Activated CD8-positive, alpha-beta memory T cell treated with anti-CD3 and anti-CD28 coated beads, Interleukin-2, amount 50 U/mL, for 1 hour (primary cell): ENCODE measurements around the gene KIF6.

Source experiments
- DNase-seq: peaks from one replicate; pipeline ENCODE4 v3.0.0-alpha.2; 2020; ENCODE audit errors: extremely low read depth

The KIF6 gene

DNA sequence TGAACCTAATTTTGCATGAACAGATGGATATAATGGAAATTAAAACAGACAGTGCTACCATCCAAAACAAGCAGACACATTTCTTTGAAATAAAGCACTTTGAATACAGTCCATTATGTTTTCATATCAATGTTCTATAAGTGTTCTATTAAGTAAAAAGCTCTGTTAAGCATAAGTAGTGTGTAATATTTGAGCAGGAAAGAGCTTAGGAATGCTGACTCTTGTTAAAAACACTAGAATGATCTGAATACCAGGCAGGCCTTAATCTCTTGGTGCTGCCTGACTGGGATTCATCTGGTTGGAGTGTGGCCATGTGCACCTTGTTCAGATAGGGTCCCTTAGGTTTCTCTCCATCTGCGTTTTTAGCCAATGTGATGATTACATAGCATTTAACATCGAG lies 130.9 kb downstream of the KIF6 start:
- DNase-seq, result no peak

DNA sequence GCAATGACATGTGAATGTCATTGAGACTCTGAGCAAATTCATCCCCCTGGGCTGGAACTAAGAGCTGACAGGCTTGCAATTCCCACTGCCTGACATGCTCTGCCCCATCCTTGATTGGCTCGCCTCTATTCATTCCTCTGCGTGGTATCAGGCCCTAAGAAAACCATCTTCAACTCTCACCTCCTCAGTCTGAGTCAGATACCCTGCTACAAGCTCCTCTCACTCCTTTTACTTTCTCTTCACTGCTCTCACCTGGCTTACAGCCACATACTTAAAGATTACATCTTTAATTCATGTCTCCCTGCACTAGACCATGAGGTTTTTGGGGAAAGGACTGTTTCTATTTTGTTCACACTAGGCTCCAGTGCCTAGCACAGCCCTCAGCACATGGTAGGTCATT lies 131.6 kb downstream of the KIF6 start:
- DNase-seq, result no peak

DNA sequence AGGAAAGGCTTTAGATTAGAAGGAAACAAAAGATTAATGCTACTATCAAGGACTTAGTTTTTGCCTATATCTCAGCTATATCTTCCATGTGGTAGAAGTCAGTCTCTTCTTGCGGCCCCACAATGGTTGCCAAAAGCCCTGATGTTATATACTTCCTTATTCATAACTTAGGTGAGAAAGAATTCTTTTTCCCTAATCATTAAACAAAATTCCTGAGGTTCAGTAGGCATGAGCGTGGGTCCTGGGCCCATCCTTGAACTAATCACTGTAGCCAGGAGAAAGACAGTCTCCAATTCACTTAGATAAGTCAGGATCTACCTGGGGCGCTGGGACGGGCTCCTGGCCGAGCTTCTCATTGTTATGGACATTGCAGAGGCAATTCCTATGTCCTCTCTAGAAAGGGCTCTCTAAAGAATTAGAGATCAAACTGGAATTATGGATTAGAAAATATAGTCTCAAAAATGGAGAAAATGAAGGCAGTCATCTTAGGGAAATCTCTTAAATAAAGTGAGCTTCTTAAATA lies 134.3 kb downstream of the KIF6 start:
- no peak for DNase-seq

DNA sequence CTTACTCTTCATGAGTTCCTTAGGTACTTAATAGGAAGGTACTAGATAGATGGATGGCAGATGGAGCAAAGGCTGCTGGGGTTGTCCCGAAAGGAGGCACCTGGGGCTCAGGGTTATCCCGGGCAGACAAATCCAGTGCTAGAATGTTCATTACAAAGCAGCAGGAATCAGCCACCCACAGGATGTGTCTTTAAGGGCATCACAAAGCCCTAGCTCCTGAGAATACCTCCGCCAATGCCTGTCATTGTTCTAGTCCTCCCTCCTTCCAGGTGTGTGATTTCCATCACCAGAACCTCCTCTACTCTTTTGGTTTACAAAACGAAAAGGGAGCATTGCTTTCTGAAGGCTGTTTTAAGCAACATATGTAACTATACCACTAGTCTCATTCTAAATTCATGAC lies 138.1 kb downstream of the KIF6 start:
- no peak for DNase-seq

DNA sequence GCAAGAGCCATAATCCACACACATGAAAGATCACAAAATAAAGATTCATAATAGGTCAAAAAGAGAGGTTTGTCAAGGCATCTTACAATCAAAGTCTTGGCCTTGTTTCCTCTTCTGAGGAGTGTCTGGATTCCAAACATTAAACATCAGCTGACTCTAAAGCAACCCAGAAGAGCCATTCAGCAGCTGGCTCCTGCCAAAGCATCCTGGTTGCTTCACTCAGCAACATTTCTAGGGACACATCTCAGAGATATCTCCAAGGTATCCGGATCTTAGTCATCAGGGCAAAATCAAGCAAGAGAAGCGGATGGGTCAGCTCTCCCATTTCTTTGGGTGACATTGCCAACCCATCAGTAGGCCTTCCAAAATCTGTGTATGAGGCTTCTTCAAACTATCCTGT lies 139.6 kb downstream of the KIF6 start:
- DNase-seq, result no peak

DNA sequence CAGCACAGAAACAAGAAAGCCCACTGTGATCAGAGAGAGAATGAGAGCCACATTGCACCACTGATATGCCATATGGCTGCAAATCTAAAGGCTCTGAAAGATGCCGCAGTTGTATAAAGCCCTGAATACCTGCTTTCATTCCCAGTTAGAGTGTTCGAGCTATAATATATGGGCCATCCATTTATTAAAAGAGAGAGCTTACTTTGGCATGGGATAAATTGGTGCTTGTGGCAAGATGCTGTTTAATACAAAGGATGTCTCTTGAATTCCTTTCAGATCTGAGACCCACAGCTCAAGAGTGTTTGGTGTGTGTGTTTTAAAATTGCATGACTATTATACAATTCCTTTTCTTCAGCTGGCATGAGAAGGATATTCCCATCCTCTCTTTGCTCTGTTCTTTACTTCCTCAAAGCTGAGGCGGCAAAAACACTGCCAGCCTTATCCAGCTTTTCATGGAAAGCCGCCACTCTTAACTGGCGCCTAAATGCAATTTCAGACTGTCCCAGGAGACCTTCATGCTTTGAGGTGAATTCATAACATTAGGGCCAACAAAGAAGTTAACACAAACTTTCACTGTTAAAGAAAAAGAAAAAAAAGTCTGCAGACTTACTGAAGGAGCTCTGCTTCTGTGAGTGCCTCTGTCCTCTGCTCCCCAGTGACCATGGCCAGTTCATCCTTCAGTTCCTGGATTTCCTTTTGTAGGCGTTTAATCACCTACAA lies 147.6 kb downstream of the KIF6 start:
- no peak for DNase-seq

DNA sequence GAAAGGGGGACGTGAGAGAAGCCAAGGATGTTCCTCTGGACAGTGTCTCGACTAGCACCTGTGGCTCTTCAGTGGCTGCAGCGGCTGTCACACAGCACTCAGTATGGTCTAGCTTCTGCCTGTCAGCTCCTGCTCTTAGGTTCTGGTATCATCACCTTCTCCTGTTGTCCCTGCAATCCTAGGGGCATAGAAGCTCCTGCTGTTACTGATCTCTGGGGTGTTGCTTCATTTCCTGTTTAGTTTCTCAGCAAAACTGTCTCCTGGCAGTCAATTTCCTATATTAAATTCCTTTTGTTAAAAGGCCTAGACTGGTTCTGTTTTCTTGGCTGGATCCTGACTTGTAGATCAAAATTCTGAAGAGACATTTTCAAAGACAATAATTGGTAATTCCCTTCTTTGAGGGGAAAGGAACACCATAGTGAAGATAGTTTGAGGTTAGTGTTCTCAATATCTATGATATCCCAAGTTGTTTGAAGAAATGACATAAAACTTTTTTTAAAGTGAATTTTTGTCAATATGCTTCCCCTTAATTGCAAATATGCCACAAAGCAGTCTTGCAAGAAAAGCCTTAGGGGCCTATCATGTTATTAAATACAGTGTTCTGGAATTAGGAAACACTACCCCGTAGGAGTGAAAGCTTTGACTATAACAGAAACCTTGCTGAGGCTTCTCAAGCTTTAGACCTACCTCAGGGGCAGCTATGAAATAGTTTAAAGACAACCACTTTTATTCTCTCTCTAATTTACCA lies 148.5 kb downstream of the KIF6 start:
- DNase-seq, result no peak

DNA sequence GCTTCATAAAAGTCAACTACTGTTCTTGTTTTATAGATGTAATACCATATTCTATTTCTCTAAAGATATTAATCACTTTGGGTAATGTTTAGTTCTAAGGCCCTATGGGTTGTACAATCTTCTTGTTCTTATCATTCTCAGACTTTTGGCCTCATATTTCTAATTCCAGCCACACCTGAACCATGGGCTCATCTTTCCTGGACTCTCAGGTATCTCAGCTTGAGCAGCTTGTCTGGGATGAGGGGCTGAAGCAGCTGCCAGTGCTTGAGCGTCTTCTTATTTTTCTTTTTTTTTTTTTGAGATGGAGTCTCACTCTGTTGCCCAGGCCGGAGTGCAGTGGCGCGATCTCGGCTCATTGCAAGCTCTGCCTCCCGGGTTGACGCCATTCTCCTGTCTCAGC lies 150.2 kb downstream of the KIF6 start:
- DNase-seq, result no peak

DNA sequence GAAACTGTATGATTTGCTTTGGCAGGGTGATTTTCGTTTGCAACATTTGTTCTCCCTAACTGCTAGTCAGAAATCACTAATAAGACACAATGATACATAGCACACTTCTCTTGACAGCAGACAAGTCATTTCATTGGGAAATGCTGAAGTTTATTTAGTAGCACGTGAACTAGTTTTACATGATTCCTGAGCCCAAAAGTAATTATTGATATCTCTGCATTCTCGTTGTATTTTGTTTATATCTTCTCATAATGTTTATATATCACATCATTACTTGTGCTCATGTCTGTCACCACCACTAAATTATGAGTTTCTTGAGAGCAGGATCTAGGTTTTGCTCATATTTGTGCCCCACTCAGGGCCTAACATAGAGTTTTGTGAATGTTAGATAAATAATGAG lies 151.7 kb downstream of the KIF6 start:
- no peak for DNase-seq

DNA sequence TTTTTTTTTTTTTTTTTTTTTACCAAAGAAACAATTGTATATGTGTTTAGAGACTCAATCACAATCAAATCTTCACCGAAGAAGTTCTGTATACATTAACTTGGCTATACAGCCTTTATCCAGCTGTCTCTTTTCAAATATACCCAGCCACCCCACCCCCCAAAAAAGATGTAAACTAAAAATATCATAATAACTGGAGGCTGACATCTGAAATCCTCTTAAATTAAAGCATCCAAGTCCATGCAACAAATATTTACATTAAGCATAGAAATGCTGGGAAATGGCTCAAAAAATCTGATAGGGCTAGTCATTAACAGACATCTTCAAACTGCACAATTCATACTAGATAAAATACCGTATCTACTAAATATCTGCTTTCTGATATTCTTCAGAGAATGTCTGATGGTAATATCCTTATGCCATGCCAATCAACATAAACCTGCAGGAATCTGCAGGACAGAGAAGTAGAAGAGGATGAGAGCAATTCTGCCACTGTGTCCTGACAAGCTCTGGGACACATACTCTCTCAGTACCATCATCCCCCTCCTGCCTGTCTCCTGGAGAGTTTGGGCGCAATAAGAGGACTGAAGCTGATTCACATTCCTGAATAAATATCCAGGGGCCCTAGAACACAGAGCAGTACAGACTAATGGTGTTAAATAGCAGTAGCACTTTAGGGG lies 152.4 kb downstream of the KIF6 start:
- DNase-seq, result no peak

DNA sequence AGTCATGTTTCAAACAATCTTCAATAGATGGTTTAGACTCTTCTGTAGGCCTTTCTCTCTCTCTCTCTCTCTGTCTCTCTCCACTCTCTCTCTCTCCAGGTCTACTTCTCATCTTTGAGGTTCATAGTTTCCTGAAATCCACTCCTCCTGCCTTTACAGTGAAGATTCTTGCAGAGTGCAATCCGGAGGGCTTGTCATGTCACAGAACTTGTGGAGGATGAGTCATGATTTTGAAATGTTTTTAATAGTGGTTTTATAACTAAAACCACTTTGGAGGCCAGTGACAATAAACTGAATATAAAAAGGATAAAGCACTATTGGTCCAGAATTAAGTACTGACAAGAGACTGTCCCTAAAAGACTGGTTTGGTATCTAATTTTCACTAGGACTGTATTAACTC lies 156.3 kb downstream of the KIF6 start:
- DNase-seq, result no peak

DNA sequence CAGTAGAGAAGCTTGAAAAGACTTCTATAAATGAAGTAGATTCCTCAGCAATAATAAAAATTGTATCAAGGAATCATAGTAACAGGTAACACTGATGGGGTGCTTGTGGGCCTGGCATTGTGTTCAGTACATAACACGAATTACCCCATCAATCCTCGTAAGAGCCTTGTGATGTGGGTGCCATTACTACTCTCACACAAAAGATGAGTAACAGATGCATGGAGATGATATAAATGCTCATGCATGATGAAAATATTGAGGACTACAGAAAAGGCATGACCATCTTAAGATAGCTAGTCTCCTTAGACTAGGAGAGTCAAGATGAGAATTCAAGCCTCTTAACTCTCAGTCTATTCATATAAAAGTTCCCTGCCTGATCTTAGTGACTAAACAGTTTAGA lies 158.1 kb downstream of the KIF6 start:
- no peak for DNase-seq

DNA sequence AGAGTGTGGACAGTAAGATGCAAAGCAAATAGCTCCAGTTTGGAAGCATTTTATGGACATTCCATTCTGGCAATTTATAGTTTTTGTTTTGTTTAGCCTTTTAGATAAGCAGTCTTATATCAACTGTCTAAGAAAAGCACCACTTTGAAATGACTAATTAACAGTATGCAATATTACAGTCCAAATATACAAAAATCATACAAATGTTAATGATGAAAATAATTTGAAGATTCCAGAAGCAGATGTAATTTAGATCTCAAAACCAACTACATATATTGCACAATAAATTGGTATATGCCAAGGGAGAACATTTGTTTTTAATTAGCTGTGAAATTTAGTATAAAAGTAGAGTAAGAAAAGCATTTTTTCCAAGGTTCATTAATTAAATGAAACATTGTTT lies 158.8 kb downstream of the KIF6 start:
- DNase-seq, result no peak

DNA sequence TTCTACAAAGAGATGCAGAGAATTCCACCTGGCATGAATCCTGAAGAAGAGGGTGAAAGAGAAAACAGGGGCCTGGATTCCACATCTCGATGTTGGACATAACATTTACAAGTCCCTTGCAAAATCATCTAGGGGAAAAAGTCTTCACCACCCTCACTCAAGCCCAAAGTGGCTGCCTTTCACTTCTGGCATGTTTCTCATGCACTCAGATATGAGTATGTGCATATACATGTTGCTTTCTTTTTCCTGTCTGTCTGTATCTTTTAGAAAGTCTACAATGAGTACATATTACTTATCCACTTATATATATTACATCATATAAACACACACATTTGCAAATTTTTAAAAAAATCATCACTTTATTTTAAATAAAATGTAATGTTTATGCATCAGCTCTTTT lies 159.3 kb downstream of the KIF6 start:
- DNase-seq, result no peak

DNA sequence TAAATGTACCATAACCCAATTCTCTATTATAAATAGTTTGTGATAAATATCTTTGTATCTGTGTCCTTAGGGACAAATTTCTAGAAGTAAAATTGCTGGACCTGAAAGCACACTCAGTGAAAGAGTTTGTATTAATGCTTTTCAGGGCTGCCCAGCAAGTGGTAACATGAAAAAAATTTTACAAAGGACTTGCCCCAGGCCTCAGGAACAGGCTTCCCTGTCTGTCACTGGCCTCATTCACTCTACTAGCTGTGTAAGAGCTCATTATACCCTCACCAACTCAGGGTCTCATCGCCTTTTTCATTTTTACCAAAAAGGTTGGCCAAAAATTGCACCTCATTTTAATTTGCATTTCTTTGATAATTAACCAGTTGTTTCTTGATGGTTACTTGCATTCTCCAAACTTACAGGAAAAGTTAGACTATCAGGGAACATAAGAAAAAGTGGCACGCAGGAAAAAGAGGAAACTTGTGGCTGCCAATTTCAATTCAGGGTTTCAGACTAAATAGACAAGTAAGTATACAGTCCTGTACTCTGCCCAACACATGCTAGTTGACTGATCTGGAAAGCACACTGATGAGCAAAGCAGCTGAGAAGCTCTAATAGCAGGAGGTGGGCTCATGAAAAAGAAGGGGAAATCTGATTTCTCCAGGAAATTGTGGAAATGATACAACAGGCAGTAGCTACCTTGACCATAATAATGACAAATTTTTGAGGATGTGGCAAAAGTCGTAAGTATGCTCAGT lies 161.5 kb downstream of the KIF6 start:
- DNase-seq, result no peak

DNA sequence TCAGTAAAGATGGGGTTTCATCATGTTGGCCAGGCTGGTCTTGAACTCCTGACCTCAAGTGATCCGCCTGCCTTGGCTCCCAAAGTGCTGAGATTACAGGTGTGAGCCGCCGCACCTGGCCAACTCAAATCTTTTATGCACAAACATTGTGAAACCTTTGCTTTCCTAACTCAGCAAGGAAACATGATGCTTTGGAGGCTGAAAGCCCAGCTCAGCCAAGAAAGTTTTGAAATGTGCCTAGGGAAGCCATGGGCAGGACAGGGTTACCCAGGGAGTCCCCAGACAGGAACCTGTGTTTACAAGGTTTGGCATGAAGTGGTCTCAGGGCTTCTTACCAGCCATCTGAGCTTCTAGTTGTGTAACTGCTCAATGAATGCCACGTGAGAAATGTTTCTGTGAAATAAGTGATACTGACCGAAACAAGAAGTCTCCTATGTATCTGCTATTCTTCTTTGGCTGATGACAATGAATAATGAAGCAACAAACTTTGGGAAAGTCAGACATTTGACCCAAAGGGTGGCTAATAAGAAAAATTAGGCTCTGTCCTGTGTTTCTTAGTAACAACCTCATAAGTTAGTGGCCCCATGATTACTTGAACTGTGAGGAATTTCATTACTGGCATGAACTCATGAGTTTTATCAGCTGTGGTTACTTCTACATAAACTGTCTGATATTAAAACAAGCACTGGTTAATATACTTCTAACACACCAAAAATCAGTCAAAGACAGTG lies 163.5 kb downstream of the KIF6 start:
- no peak for DNase-seq

DNA sequence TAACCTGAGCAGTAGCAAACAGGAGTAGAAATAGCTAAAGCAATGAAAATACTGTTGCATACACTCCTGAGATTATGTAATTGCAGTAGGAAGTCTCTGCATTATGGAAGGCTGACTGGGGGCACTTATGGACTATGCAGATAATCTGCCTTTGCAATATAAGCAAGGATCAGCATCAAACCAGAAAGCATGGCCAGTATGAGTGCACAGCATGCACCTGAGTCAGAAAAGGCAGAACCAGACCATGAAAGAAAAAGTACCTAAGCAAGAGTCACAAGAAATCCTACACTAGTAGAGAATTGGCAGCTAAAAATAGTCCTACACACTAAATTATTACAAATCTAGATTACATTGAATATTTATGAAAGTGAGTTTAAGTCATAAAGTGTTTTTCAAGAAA lies 164.3 kb downstream of the KIF6 start:
- DNase-seq, result no peak

DNA sequence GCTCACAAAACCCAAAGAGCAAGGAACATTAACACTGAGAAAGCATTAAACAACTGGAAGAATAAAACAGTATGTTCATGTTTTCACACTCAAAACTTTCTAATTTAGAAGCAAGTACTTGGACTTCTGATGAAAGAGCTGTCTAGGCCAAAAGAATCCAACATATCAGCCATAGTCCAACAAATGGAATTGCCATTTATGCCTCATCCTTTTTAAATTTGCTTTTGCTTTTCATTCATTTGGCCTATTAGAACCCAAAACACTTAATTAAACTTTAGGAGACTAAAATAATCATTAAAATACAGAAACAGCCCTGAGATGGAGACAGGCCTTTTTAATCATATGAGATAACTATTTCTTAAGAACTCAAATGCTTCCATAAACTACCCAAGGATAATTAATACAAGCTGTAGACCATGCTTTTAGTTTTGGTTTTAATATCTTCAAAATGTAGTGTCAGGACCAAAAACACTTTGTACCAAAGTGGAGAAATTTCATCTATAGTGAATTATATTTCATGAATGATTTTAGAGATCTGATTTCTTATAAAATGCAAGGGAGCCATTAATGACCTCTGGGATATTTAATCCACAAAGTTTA lies 166.5 kb downstream of the KIF6 start:
- DNase-seq, result no peak

DNA sequence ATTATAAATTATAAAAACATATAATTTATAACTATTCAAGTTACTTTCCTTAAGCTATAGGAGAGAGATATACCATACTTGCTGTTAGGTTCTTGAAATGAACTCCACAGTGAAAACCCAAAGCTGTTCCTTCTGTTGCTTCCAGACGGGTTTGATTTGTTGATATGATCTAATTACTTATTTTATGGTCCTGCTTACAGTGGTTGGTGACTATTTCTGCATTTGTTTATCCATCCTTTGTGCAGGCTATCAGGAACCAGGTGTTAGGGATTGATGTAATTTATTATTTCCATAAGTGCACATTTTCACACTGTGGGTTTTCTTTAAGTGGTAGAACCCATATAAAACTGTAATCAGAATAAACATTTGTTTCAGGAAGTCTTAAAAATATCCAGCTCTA lies 167.1 kb downstream of the KIF6 start:
- no peak for DNase-seq

DNA sequence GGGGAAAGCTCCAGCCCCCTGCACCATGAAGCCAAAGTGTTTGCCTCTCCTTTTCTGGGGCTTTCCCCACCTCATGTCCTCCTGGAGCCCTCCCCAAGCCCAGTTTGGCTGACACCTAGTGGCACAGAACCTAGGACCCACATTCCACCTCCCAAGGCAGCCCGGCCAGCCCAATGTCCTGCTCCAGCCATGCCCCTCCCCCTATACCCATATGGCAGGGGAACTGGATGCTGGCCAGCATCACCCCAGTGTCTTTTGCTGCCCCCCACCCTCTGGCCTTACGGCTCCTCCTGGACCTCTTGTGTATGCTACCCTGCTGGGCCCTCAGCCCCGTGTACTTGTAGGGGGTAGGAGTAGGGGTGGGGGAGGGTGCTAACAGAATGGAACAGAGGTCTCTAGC lies 170.1 kb downstream of the KIF6 start:
- DNase-seq, result no peak
